Endothelial cell of umbilical vein (primary cell): ENCODE results near the gene SPECC1L. TPM values are rescaled to one million over a fixed set of nuclear protein-coding genes. Genes with fewer than 3 reads are reported as not detected.
"Not testable (repeated sequence)": the region's sequence is repeated elsewhere in the genome, so short reads cannot be mapped to it uniquely, and the experiment has no call there.

Experiments used
- BruUV-seq: library from RNA; stranded (reverse); fragments of 400-500 nt; replicated peaks from 2 replicates; lab custom pipeline; 2021; lab: Mats Ljungman, UMichigan
- CTCF ChIA-PET: fragments of 300-600, 350-600 bp; sonication (Branson Sonifier 250); formaldehyde crosslinking; loops from one replicate; lab custom pipeline; 2021; ENCODE audit warnings: antibody characterized with exemption, inconsistent platforms; lab: Charles Lee
- POLR2A ChIA-PET: fragments of 300-600, 350-600 bp; sonication (Branson Sonifier 250); formaldehyde crosslinking; loops from one replicate; lab custom pipeline; 2021; ENCODE audit warnings: antibody characterized with exemption, inconsistent platforms; lab: Charles Lee
- DNase-seq: peaks from one replicate; pipeline ENCODE4 v3.0.0-alpha.2; 2011; ENCODE audit warnings: low read depth, low spot score
- FAIRE-seq: peaks from 2 replicates; lab custom pipeline; 2011; peaks lifted over from hg19 to GRCh38; lab: Jason Lieb, UNC
- H2AFZ ChIP-seq: 2 replicates; pipeline ENCODE4 v1.6.0; 2012; ENCODE audit warnings: low read depth, low read length, control low read depth, inconsistent platforms
- H3K27ac ChIP-seq: 2 replicates; pipeline ENCODE4 v1.5.1; 2011; ENCODE audit warnings: low read depth, mild to moderate bottlenecking, control low read depth, low read length, moderate library complexity; ENCODE audit not compliant: insufficient read depth
- H3K27me3 ChIP-seq, 2 experiments: 2 replicates each; pipeline versions ENCODE4 v1.6.0 to v1.6.1; 2011; ENCODE audit warnings: low read length in 2 of 2, mixed read lengths in 1 of 2; ENCODE audit not compliant: control insufficient read depth in 2 of 2, insufficient read depth in 2 of 2
- H3K36me3 ChIP-seq, 2 experiments: 2 replicates in 1 of 2; 3 replicates in 1 of 2; pipeline ENCODE4 v1.5.1; 2011; ENCODE audit warnings: low read length in 2 of 2, mild to moderate bottlenecking in 1 of 2, moderate library complexity in 1 of 2; ENCODE audit not compliant: control insufficient read depth in 2 of 2, insufficient read depth in 2 of 2; ENCODE audit errors: extremely low read depth in 1 of 2
- H3K4me1 ChIP-seq: 3 replicates; pipeline ENCODE4 v1.5.1; 2011; ENCODE audit warnings: mild to moderate bottlenecking, low read length; ENCODE audit not compliant: control insufficient read depth, insufficient read depth; ENCODE audit errors: extremely low read depth
- H3K4me2 ChIP-seq: 2 replicates; pipeline ENCODE4 v1.6.1; 2011; ENCODE audit warnings: low read length, control low read depth, mixed read lengths; ENCODE audit not compliant: insufficient read depth
- H3K4me3 ChIP-seq, 3 experiments: fragments of 200-600 bp in 1 of 3; sonication (generic), shearing (Covaris generic) in 1 of 3; replicated peaks in 1 of 3; 2 replicates each; pipeline ENCODE4 v1.5.1; 2011 to 2016; ENCODE audit warnings: control low read depth in 3 of 3, low read length in 3 of 3, mild to moderate bottlenecking in 2 of 3, inconsistent platforms in 1 of 3, low read depth in 1 of 3, moderate library complexity in 1 of 3; ENCODE audit not compliant: insufficient read depth in 1 of 3
- H3K79me2 ChIP-seq: 2 replicates; pipeline ENCODE4 v1.6.0; 2012; ENCODE audit warnings: low read length, inconsistent platforms; ENCODE audit not compliant: control insufficient read depth, insufficient read depth
- H3K9ac ChIP-seq: replicated peaks from 2 replicates; pipeline ENCODE3; 2011; ENCODE audit warnings: low read length, control low read depth; ENCODE audit not compliant: insufficient read depth; ENCODE audit errors: extremely low read depth
- H3K9me1 ChIP-seq: replicated peaks from 3 replicates; pipeline ENCODE4 v1.6.0; 2011; ENCODE audit warnings: mild to moderate bottlenecking, low read length; ENCODE audit not compliant: control insufficient read depth, insufficient read depth; ENCODE audit errors: extremely low read depth
- H3K9me3 ChIP-seq: replicated peaks from 2 replicates; pipeline ENCODE4 v1.5.1; 2012; ENCODE audit warnings: low read length, inconsistent platforms; ENCODE audit not compliant: control insufficient read depth, insufficient read depth
- H4K20me1 ChIP-seq: replicated peaks from 2 replicates; pipeline ENCODE3; 2011; ENCODE audit warnings: mild to moderate bottlenecking, low read length; ENCODE audit not compliant: control insufficient read depth, insufficient read depth; ENCODE audit errors: extremely low read depth
- dilution Hi-C: fragments of 300-500 bp; cut with MboI; formaldehyde crosslinking; loops from one replicate; pipeline ENCODE4 v1.15.0; 2019; ENCODE audit warnings: low sequenced_read_pairs; ENCODE audit not compliant: extremely low pct_ligation_motif_present
- intact Hi-C: fragments of 100-400 bp; cut with micrococcal nuclease; formaldehyde crosslinking; loops from one replicate; pipeline ENCODE4 v1.10.0; 2022
- polyA plus RNA-seq, 4 experiments: library from polyadenylated mRNA; depleted of rRNA in 3 of 4; stranded (reverse) in 3 of 4; unstranded in 1 of 4; fragments of >200 nt; gene quantifications; 2 replicates each; pipeline versions ENCODE4 v1.2.1 to v1.2.3, GENCODE V29; 2011 to 2012; ENCODE audit warnings: missing spikeins in 1 of 4
- total RNA-seq: library from RNA; stranded (reverse); gene quantifications from 2 replicates; pipeline ENCODE4 v1.2.3, GENCODE V29; 2021

The SPECC1L gene
- total and polyA plus RNA-seq, 2 donors (not counting 3 experiments of a cell fraction or from before 2014, with no cell fraction given) = 22.8 to 79.3 TPM

DNA sequence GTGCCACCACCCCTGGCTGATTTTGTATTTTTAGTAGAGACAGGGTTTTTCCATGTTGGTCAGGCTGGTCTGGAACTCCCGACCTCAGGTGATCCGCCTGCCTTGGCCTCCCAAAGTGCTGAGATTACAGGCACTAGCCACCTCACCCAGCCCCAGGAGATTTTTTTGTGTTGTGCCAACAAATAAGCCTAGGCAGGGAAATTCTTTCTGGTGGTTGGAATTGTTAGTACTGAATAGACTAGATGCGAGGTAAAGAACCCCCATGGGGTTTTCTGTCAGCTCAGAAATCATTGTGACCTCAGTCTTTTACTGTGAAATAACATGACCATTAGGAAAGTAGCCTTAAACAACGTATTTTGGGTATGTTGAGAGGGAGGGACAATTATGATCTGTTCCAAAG, 3.3 kb downstream of the SPECC1L start:
- Histone ChIP-seq H3K79me2 (peaks cover 65% of the 10 kb centered on the region), H3K4me1 (peaks cover 12% of the 10 kb centered on the region)
- FAIRE-seq, H4K20me1 ChIP-seq, CTCF ChIA-PET, POLR2A ChIA-PET, DNase-seq, H3K27me3 ChIP-seq, H3K9me1 ChIP-seq, H3K4me2 ChIP-seq, H3K9ac ChIP-seq, H3K9me3 ChIP-seq, dilution Hi-C loops, H3K36me3 ChIP-seq, H3K4me3 ChIP-seq, H2AFZ ChIP-seq, BruUV-seq, H3K27ac ChIP-seq: not testable (repeated sequence)
- intact Hi-C loops = loop anchor here (5.0 kb wide), 1 partner anchor 228 kb away; no protein-coding TSS in a partner anchor

GRCh38 chr22:24274696-24275405, 4.2 kb downstream of the SPECC1L start:
- H3K4me3 ChIP-seq, dilution Hi-C loops, DNase-seq, H3K9ac ChIP-seq, FAIRE-seq, H3K9me3 ChIP-seq, H4K20me1 ChIP-seq, POLR2A ChIA-PET, H2AFZ ChIP-seq, BruUV-seq, H3K36me3 ChIP-seq, H3K9me1 ChIP-seq, H3K4me2 ChIP-seq, H3K27ac ChIP-seq, H3K27me3 ChIP-seq: not testable (repeated sequence)
- Histone ChIP-seq H3K79me2 (peaks cover 75% of the 10 kb centered on the region), H3K4me1 (peaks cover 12% of the 10 kb centered on the region)
- intact Hi-C loops = loop anchor here (5.0 kb wide), 1 partner anchor 227 kb away; no protein-coding TSS in a partner anchor
- CTCF ChIA-PET = interaction anchor here (0.8 kb wide), 1 partner anchor 14 kb away, joined by 4 read pairs; no protein-coding TSS in a partner anchor

DNA sequence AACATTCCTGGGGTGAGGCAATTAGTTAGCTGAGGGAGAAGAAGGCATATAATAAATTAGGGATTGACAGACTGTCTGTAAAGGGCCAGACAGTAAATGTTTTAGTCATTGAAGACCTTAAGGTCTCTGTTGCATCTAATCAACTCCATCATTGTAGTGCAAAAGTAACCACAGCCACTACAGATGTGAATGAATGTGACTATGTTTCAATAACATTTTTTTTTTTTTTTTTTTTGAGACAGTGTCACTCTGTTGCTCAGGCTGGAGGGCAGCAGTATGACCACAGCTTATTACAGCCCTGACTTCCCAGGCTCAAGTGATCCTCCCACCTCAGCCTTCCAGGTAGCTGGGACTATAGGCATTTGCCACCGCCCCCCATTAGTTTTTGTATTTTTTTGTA, 9.7 kb downstream of the SPECC1L start:
- intact Hi-C loops, H3K36me3 ChIP-seq, BruUV-seq, H3K27ac ChIP-seq, CTCF ChIA-PET, H3K9ac ChIP-seq, POLR2A ChIA-PET, H3K27me3 ChIP-seq, dilution Hi-C loops, H2AFZ ChIP-seq, H4K20me1 ChIP-seq, H3K4me1 ChIP-seq, DNase-seq, H3K9me1 ChIP-seq, H3K4me2 ChIP-seq, H3K9me3 ChIP-seq, H3K4me3 ChIP-seq, FAIRE-seq: not testable (repeated sequence)
- peaks cover 78% of the 10 kb centered on the region for H3K79me2 ChIP-seq
